Peyer's patch (tissue), 4 donors: ENCODE data around the gene GLT6D1. TPM values are rescaled to one million over a fixed set of nuclear protein-coding genes. Genes with fewer than 3 reads are reported as not detected.

Experiments
- DNase-seq, 3 donors: peaks; one replicate each; pipeline ENCODE4 v3.0.0-alpha.2; 2017 to 2019
- H3K27ac ChIP-seq, 4 donors: fragments of 200-600 bp; sonication (generic); one replicate each; pipeline ENCODE4 v1.5.1; 2016 to 2019
- H3K27me3 ChIP-seq, 2 donors: fragments of 200-600 bp; sonication (generic); one replicate each; pipeline ENCODE4 v1.5.1; 2019
- H3K36me3 ChIP-seq, 3 donors: fragments of 200-600 bp; sonication (generic); one replicate each; pipeline ENCODE4 v1.5.1; 2016 to 2019
- H3K4me1 ChIP-seq, 4 donors: fragments of 200-600 bp; sonication (generic); one replicate each; pipeline ENCODE4 v1.5.1; 2016 to 2019
- H3K4me3 ChIP-seq, 4 donors: fragments of 200-600 bp; sonication (generic); 1 replicate in 3 of 4; 2 replicates in 1 of 4; pipeline ENCODE4 v1.5.1; 2016 to 2019; ENCODE audit warnings: mild to moderate bottlenecking in 1 of 4
- H3K9me3 ChIP-seq, 4 donors: fragments of 200-600 bp; sonication (generic); one replicate each; pipeline ENCODE4 v1.5.1; 2016 to 2019; ENCODE audit warnings: mild to moderate bottlenecking in 1 of 4
- CTCF ChIP-seq, 6 experiments: fragments of 450-650 bp in 4 of 6; fragments of 200-600 bp in 2 of 6; sonication (generic) in 1 of 6; IDR thresholded peaks; one replicate each; pipeline ENCODE4 v1.5.1; 2017 to 2019; ENCODE audit warnings: antibody characterized with exemption in 6 of 6, mild to moderate bottlenecking in 3 of 6, moderate library complexity in 1 of 6
- POLR2A ChIP-seq, 2 donors: fragments of 450-650 bp; IDR thresholded peaks; one replicate each; pipeline ENCODE4 v1.5.1; 2017; ENCODE audit warnings: antibody characterized with exemption in 2 of 2, mild to moderate bottlenecking in 2 of 2, moderate library complexity in 2 of 2
- total RNA-seq, 4 donors: library from RNA; depleted of rRNA; stranded (reverse); fragments of >200 nt; gene quantifications; one replicate each; pipeline ENCODE4 v1.1.0, GENCODE V29; 2016

GLT6D1 gene
- total RNA-seq, 4 donors from 2014 or later: not detected

GRCh38 chr9:135624282-135624681 lies 15.1 kb downstream of the GLT6D1 start:
- Histone ChIP-seq H3K36me3 (no peaks in the 10 kb centered on the region), H3K27ac (no peak overlapping the region), H3K4me3 (no peak overlapping the region), H3K27me3 (no peaks in the 10 kb centered on the region), H3K4me1 (no peaks in the 10 kb centered on the region), H3K9me3 (peaks cover 0 to 4% (median 0%) of the 10 kb centered on the region in 4 donors)
- no peak for TF ChIP-seq POLR2A (IDR thresholded peaks at IDR 0.05)
- TF ChIP-seq CTCF (IDR thresholded peaks at IDR 0.05): no peak
- DNase-seq: no peak

GRCh38 chr9:135622415-135623020 lies 16.8 kb downstream of the GLT6D1 start:
- H3K36me3 ChIP-seq: no peaks in the 10 kb centered on the region
- no peaks in the 10 kb centered on the region for H3K27me3 ChIP-seq
- DNase-seq: no peak
- H3K4me1 ChIP-seq: no peaks in the 10 kb centered on the region
- H3K27ac ChIP-seq: no peak overlapping the region
- no peak for TF ChIP-seq CTCF (IDR thresholded peaks at IDR 0.05)
- no peak for TF ChIP-seq POLR2A (IDR thresholded peaks at IDR 0.05)
- no peaks in the 10 kb centered on the region for H3K9me3 ChIP-seq
- no peak overlapping the region for H3K4me3 ChIP-seq

DNA sequence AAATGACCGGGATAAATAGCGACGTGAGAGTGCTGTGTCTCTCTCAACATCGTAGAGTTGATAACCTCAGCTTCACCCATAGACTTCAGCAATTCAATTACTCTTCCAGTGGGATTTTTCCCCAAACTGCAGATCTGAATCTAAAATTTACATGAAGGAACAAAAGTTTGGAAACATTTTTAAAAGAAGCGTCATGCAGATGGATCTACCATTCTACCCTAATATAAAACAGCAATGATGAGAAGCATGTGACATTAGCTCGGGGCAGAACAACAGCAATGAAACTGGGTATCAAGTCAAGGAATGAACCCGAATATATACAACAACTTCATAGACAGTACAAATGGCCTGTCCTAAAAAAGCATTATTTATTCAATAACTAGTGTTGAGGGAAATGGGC lies 18.8 kb downstream of the GLT6D1 start:
- Histone ChIP-seq H3K27me3 (no peaks in the 10 kb centered on the region), H3K9me3 (no peaks in the 10 kb centered on the region), H3K4me1 (no peaks in the 10 kb centered on the region), H3K4me3 (no peak overlapping the region), H3K36me3 (no peaks in the 10 kb centered on the region), H3K27ac (no peak overlapping the region)
- TF ChIP-seq CTCF (IDR thresholded peaks at IDR 0.05) (no peak), POLR2A (IDR thresholded peaks at IDR 0.05) (no peak)
- no peak for DNase-seq

DNA sequence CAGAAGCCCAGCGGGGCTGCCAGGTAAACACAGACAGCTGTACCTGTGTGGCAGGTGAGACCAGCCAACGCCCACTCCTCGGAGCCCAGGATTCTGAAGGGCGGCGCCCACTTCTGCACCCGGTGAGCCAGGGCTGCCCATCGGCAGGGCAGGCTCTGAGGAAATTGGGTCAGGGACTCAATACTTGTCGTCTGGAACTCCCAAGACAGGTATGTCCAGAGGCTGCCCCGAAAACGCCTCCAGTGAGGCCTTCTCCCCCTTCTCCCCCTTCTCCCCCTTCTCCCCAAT lies 19.8 kb downstream of the GLT6D1 start:
- TF ChIP-seq CTCF (IDR thresholded peaks at IDR 0.05) (no peak), POLR2A (IDR thresholded peaks at IDR 0.05) (no peak)
- Histone ChIP-seq H3K4me1 (no peaks in the 10 kb centered on the region), H3K9me3 (no peaks in the 10 kb centered on the region), H3K36me3 (no peaks in the 10 kb centered on the region), H3K27me3 (no peaks in the 10 kb centered on the region), H3K4me3 (no peak overlapping the region), H3K27ac (no peak overlapping the region)
- DNase-seq: no peak

DNA sequence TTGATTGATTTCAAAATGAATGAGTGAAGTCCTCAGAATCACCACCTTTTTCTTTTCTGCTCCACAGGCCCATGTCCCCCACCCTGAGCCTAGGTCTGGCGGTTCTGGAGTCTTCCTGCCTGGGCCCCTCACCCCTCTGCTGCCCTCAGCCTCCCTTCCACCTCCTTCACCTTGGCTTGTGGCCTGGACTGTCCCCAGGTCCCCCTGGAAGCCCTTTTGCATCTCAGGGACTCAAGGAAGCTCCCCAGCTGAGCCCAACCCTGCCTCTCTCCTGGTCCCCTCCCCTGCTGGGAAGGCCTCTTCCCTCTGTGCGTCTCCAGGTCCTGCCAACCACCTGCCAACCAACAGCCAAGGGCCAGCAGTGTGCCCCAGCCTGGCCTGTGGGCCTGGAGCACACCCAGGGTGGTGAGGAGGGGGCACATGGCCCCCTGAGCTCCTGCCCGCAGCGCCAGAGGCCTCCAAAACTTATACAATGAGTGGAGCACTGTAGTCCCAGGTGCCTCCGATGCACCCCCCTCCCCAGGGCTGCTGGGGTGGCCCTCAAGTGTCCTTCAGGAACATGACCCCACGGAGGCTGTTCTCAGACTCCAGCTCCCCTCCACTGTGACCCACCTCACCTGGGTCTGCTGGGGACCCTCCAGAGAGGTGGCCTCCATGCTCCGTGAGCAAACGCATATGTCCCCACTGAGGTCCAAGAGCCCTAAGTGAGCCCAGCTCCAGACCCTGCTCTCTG lies 20.3 kb downstream of the GLT6D1 start:
- Histone ChIP-seq H3K27me3 (no peaks in the 10 kb centered on the region), H3K4me3 (no peak overlapping the region), H3K36me3 (no peaks in the 10 kb centered on the region), H3K9me3 (no peaks in the 10 kb centered on the region), H3K4me1 (no peaks in the 10 kb centered on the region), H3K27ac (no peak overlapping the region)
- DNase-seq: no peak
- TF ChIP-seq POLR2A (IDR thresholded peaks at IDR 0.05) (no peak), CTCF (IDR thresholded peaks at IDR 0.05) (no peak)
